CD4-positive, alpha-beta T cell (primary cell): ENCODE measurements around the gene ANKH. TPM values are rescaled to one million over a fixed set of nuclear protein-coding genes. Genes with fewer than 3 reads are reported as not detected.

ENCODE experiments used
- ATAC-seq: fragments of 200-7000 bp; cut with Tn5 transposase; one replicate; pipeline ENCODE4 v1.10.0; 2022; ENCODE audit warnings: mild to moderate bottlenecking; ENCODE audit not compliant: poor library complexity
- CTCF ChIA-PET: fragments of 350-600 bp; sonication (Branson Sonifier 250); formaldehyde crosslinking; loops from one replicate; lab custom pipeline; 2021; ENCODE audit warnings: antibody characterized with exemption, inconsistent platforms; lab: Charles Lee
- POLR2A ChIA-PET: fragments of 350-600 bp; sonication (Branson Sonifier 250); formaldehyde crosslinking; loops from one replicate; lab custom pipeline; 2021; ENCODE audit warnings: antibody characterized with exemption, inconsistent platforms; lab: Charles Lee
- DNase-seq, 14 experiments: peaks; one replicate each; pipeline ENCODE4 v3.0.0-alpha.2; 2013 to 2020; ENCODE audit warnings: mixed read lengths in 2 of 14
- H3K27ac ChIP-seq, 2 donors: one replicate each; pipeline versions ENCODE4 v1.5.1 to v1.7.0; 2013; ENCODE audit warnings: low read length in 2 of 2, low read depth in 1 of 2, mild to moderate bottlenecking in 1 of 2
- H3K27me3 ChIP-seq, 2 experiments: 1 replicate in 1 of 2; 2 replicates in 1 of 2; pipeline versions ENCODE4 v1.6.1 to v1.7.0; 2013; ENCODE audit warnings: low read length in 2 of 2, control low read depth in 1 of 2, mild to moderate bottlenecking in 1 of 2, moderate library complexity in 1 of 2; ENCODE audit not compliant: insufficient read depth in 2 of 2, control insufficient read depth in 1 of 2
- H3K36me3 ChIP-seq: one replicate; pipeline ENCODE4 v1.6.1; 2013; ENCODE audit warnings: low read length, control low read depth; ENCODE audit not compliant: insufficient read depth
- H3K4me1 ChIP-seq: one replicate; pipeline ENCODE4 v1.6.1; 2013; ENCODE audit warnings: low read length, control low read depth; ENCODE audit not compliant: insufficient read depth
- H3K4me3 ChIP-seq: one replicate; pipeline ENCODE4 v1.5.1; 2013; ENCODE audit warnings: mild to moderate bottlenecking, low read length, moderate library complexity
- H3K9me3 ChIP-seq, 2 experiments: 1 replicate in 1 of 2; 2 replicates in 1 of 2; pipeline versions ENCODE4 v1.6.1 to v1.7.0; 2013; ENCODE audit warnings: low read length in 2 of 2, mild to moderate bottlenecking in 2 of 2, control low read depth in 1 of 2, moderate library complexity in 1 of 2; ENCODE audit not compliant: control insufficient read depth in 1 of 2, insufficient read depth in 1 of 2
- H3K27ac Mint-ChIP-seq: one replicate; pipeline ENCODE4 v1.8.0; 2020; ENCODE audit warnings: mixed read lengths
- H3K27me3 Mint-ChIP-seq: one replicate; pipeline ENCODE4 v1.8.0; 2021; ENCODE audit warnings: mixed read lengths
- H3K36me3 Mint-ChIP-seq: one replicate; pipeline ENCODE4 v1.8.0; 2021; ENCODE audit warnings: low read depth, mixed read lengths
- H3K4me1 Mint-ChIP-seq: one replicate; pipeline ENCODE4 v1.8.0; 2021; ENCODE audit warnings: low read depth, mixed read lengths
- H3K4me3 Mint-ChIP-seq: one replicate; pipeline ENCODE4 v1.8.0; 2020; ENCODE audit warnings: mild to moderate bottlenecking, mixed read lengths
- H3K9me3 Mint-ChIP-seq: one replicate; pipeline ENCODE4 v1.8.0; 2020; ENCODE audit warnings: mixed read lengths
- CTCF ChIP-seq: fragments of 200-600 bp; IDR thresholded peaks from one replicate; pipeline ENCODE4 v1.8.0; 2022; ENCODE audit warnings: antibody characterized with exemption, mild to moderate bottlenecking
- intact Hi-C, 2 experiments: fragments of 100-400 bp; cut with DNase I in 1 of 2; cut with micrococcal nuclease in 1 of 2; formaldehyde crosslinking; loops; one replicate each; pipeline versions ENCODE4 v1.15.1 to v1.9.0; 2023 to 2025; cut with DNase I, micrococcal nuclease
- total RNA-seq, 174 experiments: library from RNA in 2 of 174; stranded (reverse) in 2 of 174; gene quantifications; one replicate each; pipeline ENCODE4 v1.2.3 and lab custom pipeline; 2021 to 2026

Gene ANKH
- total RNA-seq, 2 experiments from 2014 or later = 69.5 to 72.3 TPM

GRCh38 chr5:14830210-14831005 lies 41.2 kb downstream of the ANKH start:
- Mint-ChIP-seq H3K36me3 (peaks cover 29% of the 10 kb centered on the region), H3K9me3 (no peaks in the 10 kb centered on the region), H3K27me3 (no peaks in the 10 kb centered on the region), H3K27ac (peak overlapping the region; percentile 27), H3K4me3 (no peak overlapping the region), H3K4me1 (peaks cover 83% of the 10 kb centered on the region)
- Histone ChIP-seq H3K36me3 (peaks cover 5% of the 10 kb centered on the region), H3K9me3 (no peaks in the 10 kb centered on the region), H3K4me1 (peaks cover 15% of the 10 kb centered on the region), H3K27me3 (no peaks in the 10 kb centered on the region), H3K27ac (no peak overlapping the region), H3K4me3 (no peak overlapping the region)
- DNase-seq = no peak
- no peak for ATAC-seq
- intact Hi-C loops = no loop called here
- ChIA-PET POLR2A (no interaction called here), CTCF (no interaction called here)
- TF ChIP-seq CTCF = no peak

GRCh38 chr5:14829396-14829795 lies 42.2 kb downstream of the ANKH start:
- ChIA-PET POLR2A (no interaction called here), CTCF (no interaction called here)
- ATAC-seq (no peak), DNase-seq (no peak)
- Mint-ChIP-seq H3K4me1 (peaks cover 91% of the 10 kb centered on the region), H3K27ac (no peak overlapping the region), H3K4me3 (no peak overlapping the region), H3K36me3 (peaks cover 29% of the 10 kb centered on the region), H3K27me3 (no peaks in the 10 kb centered on the region), H3K9me3 (no peaks in the 10 kb centered on the region)
- H3K27ac ChIP-seq = no peak overlapping the region
- H3K36me3 ChIP-seq = peaks cover 5% of the 10 kb centered on the region
- peaks cover 15% of the 10 kb centered on the region for H3K4me1 ChIP-seq
- no peaks in the 10 kb centered on the region for H3K9me3 ChIP-seq
- intact Hi-C loops = no loop called here
- H3K27me3 ChIP-seq = no peaks in the 10 kb centered on the region
- TF ChIP-seq CTCF = no peak
- H3K4me3 ChIP-seq = no peak overlapping the region

- Mint-ChIP-seq H3K27me3 (no peaks in the 10 kb centered on the region), H3K4me3 (no peak overlapping the region), H3K9me3 (no peaks in the 10 kb centered on the region), H3K27ac (peak overlapping the region; percentile 32), H3K36me3 (peaks cover 29% of the 10 kb centered on the region), H3K4me1 (peaks cover 82% of the 10 kb centered on the region)
- no peak for TF ChIP-seq CTCF
- no peak for DNase-seq
- ATAC-seq = no peak
- Histone ChIP-seq H3K27ac (no peak overlapping the region), H3K36me3 (peaks cover 5% of the 10 kb centered on the region), H3K4me1 (peaks cover 8% of the 10 kb centered on the region), H3K9me3 (no peaks in the 10 kb centered on the region), H3K4me3 (no peak overlapping the region), H3K27me3 (no peaks in the 10 kb centered on the region)
- ChIA-PET POLR2A (interaction anchor here (0.9 to 1.2 kb wide), 2 partner anchors 13 to 24 kb away, joined by 3 to 4 read pairs; no protein-coding TSS in a partner anchor), CTCF (interaction anchor here (1.0 kb wide), 1 partner anchor 20 kb away, joined by 3 read pairs; no protein-coding TSS in a partner anchor)
- intact Hi-C loops = no loop called here
Observed at GRCh38 chr5:14826714-14827113, 44.9 kb downstream of the ANKH start.
